Ovary (tissue), 3 donors: Measurements from ENCODE around the gene SF1.

Experiments used
- EP300 ChIP-seq: sonication (generic); formaldehyde crosslinking; IDR thresholded peaks from one replicate; pipeline ENCODE4 v1.6.1; 2017; ENCODE audit warnings: antibody characterized with exemption
- POLR2A ChIP-seq: fragments of 450-650 bp; IDR thresholded peaks from one replicate; pipeline ENCODE4 v1.6.1; 2017; ENCODE audit warnings: antibody characterized with exemption, mild to moderate bottlenecking, moderate library complexity
- TF ChIP-seq, protein P1 (sequence below), 3 donors: fragments of 450-650 bp in 2 of 3; fragments of 200-600 bp in 1 of 3; IDR thresholded peaks; one replicate each; pipeline versions ENCODE4 v1.5.1 to v1.8.0; 2016 to 2022; ENCODE audit warnings: antibody characterized with exemption in 3 of 3, mild to moderate bottlenecking in 1 of 3
- donor health status: DM: no; HTN: no; CAD: no.

DNA sequence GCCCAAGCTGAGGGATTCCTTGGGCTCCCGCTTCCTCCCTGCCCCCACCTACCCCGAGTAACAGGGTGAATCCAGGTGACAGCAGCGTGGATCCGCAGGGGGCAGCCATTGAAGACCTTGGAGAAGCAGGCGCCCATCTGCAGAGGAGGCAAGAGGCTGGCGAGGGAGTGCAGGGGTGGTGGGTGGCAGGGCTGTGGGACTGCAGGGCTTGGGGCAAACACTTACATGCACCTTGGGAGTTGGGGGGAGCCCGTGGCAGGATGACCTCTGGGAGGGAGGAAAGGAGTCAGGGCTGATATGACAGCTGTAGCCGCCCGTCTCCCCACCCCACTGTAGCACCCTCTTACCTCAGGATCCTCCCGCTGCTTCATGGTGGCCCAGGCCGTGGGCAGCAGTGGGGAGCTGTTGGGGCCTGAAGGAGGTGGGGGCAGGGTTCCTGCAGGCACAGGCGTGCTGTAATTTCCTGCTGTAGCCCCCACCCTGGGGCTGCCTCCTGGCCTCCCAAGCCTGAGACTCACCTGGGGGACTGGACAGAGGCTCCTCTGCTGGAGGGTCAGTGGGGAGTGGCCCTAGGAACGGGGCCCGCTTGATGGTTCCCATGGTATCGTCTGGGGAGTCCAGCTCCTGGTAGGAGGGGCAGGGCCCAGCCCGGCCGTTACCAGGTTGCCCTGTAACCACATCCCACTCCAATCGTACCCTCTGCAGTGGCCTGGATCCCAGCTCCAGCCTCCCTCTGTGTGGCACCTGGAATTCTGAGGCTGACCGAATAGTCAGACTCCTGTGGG is 18.6 kb upstream of the SF1 start:
- TF ChIP-seq, protein P1, sequence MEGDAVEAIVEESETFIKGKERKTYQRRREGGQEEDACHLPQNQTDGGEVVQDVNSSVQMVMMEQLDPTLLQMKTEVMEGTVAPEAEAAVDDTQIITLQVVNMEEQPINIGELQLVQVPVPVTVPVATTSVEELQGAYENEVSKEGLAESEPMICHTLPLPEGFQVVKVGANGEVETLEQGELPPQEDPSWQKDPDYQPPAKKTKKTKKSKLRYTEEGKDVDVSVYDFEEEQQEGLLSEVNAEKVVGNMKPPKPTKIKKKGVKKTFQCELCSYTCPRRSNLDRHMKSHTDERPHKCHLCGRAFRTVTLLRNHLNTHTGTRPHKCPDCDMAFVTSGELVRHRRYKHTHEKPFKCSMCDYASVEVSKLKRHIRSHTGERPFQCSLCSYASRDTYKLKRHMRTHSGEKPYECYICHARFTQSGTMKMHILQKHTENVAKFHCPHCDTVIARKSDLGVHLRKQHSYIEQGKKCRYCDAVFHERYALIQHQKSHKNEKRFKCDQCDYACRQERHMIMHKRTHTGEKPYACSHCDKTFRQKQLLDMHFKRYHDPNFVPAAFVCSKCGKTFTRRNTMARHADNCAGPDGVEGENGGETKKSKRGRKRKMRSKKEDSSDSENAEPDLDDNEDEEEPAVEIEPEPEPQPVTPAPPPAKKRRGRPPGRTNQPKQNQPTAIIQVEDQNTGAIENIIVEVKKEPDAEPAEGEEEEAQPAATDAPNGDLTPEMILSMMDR (IDR thresholded peaks at IDR 0.05): no peak
- no peak for TF ChIP-seq POLR2A
- no peak for TF ChIP-seq EP300
